ENCODE data around the gene COL20A1. TPM values are rescaled to one million over a fixed set of nuclear protein-coding genes. Genes with fewer than 3 reads are reported as not detected.

COL20A1 gene
- total RNA-seq, 1 experiment from 2014 or later = 0.97 TPM

DNA sequence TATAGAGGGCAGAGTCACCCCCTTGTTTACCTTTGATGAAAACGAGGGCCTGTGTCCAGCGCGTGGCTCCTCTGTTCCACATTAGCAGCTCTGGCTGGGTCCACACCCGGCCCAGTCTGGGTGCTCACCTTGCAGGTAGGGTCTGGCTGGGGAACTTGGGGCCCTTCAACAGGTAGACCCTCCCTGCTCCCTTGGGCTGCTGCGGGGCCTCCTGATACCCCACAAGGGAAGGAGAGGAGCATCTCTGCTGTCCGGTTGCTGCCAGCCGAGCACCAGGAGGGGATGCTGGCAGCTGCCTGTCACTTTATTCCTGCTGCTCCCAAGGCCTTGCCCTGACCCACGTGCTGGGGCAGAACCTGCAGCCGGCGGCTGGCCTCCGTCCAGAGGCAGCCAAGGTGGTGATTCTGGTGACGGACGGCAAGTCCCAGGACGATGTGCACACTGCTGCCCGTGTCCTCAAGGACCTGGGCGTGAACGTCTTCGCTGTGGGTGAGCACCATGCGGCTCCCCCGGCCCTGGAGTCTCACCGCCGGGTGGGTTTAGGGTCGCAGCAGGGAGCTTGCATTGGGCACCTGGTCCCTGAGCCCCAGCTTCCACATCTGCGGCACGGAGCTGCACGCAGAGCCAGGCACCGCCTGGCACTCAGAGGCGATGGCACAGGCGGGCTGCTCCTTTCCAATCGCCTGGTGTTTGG, 15.4 kb downstream of the COL20A1 start:
- no peak for DNase-seq (ENCODE audit: low read depth)

GRCh38 chr20:63309261-63310071, 16.5 kb downstream of the COL20A1 start:
- DNase-seq (ENCODE audit: low read depth) = peak; percentile 62

- DNase-seq (ENCODE audit: low read depth) = no peak
Measured at GRCh38 chr20:63310265-63310991, 17.4 kb downstream of the COL20A1 start.

DNA sequence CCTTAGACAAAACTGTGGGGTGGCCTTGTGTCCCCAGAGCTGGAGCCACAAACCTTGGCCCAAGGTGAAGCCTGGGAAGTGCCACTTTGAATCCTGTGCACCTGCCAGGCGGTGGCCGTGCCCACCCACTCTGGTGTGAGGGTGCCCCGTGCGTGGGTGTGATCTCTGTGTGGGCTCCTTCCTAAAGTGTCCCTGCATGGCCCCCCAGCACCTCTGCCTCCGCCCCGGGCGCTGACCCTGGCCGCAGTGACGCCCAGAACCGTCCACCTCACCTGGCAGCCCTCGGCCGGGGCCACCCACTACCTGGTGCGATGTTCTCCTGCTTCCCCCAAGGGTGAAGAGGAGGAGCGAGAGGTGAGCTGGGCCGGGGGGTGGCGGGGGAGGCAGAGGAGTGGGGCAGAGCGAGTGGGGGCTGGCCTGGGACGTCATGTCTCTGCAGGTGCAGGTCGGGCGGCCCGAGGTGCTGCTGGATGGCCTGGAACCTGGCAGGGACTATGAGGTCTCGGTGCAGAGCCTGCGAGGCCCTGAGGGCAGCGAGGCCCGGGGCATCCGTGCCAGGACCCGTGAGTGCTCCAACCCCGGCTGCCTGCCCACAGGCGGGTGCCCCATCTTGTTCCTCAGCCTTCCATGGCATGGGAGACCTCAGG, 18.3 kb downstream of the COL20A1 start:
- DNase-seq (ENCODE audit: low read depth) = no peak

DNA sequence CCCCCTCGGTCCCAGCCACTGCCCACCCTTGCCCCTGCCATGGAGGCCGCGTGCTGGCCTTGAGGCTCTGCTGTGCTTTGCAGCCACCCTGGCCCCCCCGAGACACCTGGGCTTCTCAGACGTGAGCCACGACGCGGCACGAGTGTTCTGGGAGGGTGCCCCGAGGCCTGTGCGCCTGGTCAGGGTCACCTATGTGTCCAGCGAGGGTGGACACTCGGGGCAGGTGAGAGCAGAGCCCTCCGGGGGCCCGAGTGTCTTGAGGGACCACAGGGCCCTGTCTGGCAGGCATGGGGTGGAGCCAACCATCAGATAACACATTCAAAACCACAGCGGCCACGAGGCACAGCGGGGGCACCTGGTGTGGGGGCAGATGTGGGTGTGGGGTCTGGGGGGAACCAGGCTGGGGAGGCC, 18.9 kb downstream of the COL20A1 start:
- DNase-seq (ENCODE audit: low read depth) = no peak

GRCh38 chr20:63312273-63312672, 19.3 kb downstream of the COL20A1 start:
- no peak for DNase-seq (ENCODE audit: low read depth)

DNA sequence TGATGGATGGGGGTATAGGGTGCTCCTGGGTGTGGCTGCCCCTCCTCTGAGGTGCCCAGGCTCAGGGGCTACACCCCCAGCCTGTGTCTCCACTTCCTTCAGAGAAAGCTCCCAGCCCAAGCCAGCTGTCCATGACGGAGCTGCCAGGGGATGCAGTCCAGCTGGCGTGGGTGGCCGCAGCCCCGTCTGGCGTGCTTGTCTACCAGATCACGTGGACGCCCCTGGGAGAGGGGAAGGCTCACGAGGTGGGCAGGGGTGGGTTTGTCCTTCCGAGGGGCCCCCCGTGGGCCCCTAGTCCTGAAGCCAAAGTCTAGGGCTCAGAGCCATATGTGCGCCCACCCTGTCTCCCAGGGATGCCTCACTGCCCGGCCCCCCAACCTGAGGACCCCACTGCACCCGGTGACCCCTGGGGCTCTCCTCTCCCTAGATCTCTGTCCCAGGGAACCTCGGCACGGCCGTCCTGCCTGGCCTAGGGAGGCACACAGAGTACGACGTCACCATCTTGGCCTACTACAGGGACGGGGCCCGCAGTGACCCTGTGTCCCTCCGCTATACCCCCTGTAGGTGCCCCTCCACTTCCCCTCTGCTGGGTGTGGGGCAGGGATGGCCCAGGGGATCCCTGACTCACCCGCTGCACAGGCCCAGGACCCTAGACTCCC, 19.8 kb downstream of the COL20A1 start:
- DNase-seq (ENCODE audit: low read depth) = no peak

DNA sequence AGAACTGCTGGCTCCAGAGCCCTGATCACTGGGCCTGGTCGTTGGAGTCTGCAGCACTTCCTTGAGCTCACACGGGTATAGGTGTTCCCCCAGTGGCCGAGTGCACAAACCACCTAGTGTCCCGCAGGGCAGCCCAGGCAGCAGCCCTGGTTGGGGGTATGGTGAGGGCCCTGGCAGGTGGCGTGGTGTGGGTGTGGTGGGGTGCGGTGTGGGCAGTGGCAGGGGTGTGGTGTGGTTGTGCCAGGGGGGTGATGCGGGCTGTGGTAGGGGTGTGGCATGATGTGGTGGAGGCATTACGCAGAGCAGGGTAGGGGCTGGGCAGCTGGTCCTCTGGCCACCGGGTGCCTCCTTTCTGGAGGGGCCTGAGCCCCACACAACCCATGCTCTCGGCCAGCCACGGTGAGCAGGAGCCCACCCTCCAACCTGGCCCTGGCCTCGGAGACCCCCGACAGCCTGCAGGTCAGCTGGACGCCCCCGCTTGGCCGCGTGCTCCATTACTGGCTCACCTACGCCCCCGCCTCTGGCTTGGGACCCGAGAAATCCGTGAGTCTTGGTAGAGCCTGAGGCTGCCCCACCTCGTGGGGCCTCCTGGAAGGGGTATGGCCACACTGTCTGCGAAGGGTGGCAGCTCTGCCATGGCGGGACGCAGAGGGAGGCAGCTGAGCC, 20.5 kb downstream of the COL20A1 start:
- DNase-seq (ENCODE audit: low read depth) = no peak

GRCh38 chr20:63314015-63314471, 21.1 kb downstream of the COL20A1 start:
- no peak for DNase-seq (ENCODE audit: low read depth)

GRCh38 chr20:63314566-63315239, 21.7 kb downstream of the COL20A1 start:
- DNase-seq (ENCODE audit: low read depth) = no peak

- DNase-seq (ENCODE audit: low read depth) = no peak
Measured at GRCh38 chr20:63315240-63315689, 22.3 kb downstream of the COL20A1 start.

- DNase-seq (ENCODE audit: low read depth) = no peak
Measured at GRCh38 chr20:63315731-63316491, 22.9 kb downstream of the COL20A1 start.

GRCh38 chr20:63316502-63316921, 23.5 kb downstream of the COL20A1 start:
- no peak for DNase-seq (ENCODE audit: low read depth)

DNA sequence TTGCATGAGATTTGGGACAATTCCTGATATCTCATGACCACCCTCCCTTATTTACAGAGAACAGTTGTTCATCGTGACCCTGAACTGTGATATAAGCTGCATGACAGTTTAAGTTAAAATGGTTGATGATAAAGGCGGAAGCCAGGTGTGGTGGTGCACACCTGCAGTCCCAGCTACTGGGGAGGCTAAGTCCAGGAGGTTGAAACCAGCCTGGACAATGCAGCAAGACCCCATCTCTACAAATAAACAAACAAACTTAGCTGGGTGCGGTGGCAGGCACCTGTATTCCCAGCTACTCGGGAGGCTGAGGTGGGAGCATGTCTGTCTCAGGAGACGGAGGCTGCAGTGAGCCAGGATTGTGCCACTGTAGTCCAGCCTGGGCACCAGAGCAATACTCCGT, 24.1 kb downstream of the COL20A1 start:
- DNase-seq (ENCODE audit: low read depth) = no peak

DNA sequence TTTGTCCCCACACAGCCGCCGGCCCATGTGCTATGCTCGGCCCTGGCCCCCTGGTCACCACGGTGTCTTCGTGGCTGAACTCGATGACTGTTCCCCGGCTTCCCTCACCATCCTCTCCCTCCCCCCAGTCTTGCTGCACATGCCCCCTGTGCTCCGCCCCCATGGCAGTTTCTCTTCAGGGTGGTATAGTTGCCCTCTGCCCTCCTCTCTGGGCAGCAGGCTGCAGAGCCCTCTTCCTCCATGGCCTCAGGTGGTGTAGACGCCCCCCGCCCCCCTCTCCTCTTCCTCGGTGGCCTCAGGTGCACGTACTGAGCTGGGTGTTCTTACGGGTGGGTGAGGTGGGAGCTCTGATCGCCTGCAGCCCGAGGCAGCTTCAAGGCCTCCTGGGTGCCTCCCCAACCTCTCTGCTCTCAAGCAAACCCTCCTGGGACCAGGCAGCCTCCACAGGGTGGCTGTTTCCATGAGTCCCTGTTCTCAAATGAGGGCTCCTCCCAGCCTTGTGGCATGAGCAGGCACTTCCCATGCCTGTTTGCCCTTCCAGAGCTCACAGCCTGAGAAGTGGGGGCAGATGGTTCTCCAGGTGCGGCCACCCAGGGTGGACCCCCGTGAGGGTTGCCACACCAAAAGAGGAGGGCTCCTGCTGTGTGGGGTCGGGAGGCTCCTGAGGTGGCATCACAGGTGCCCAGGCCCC, 24.8 kb downstream of the COL20A1 start:
- DNase-seq (ENCODE audit: low read depth) = no peak

GRCh38 chr20:63318391-63319163, 25.6 kb downstream of the COL20A1 start:
- DNase-seq (ENCODE audit: low read depth) = no peak

DNA sequence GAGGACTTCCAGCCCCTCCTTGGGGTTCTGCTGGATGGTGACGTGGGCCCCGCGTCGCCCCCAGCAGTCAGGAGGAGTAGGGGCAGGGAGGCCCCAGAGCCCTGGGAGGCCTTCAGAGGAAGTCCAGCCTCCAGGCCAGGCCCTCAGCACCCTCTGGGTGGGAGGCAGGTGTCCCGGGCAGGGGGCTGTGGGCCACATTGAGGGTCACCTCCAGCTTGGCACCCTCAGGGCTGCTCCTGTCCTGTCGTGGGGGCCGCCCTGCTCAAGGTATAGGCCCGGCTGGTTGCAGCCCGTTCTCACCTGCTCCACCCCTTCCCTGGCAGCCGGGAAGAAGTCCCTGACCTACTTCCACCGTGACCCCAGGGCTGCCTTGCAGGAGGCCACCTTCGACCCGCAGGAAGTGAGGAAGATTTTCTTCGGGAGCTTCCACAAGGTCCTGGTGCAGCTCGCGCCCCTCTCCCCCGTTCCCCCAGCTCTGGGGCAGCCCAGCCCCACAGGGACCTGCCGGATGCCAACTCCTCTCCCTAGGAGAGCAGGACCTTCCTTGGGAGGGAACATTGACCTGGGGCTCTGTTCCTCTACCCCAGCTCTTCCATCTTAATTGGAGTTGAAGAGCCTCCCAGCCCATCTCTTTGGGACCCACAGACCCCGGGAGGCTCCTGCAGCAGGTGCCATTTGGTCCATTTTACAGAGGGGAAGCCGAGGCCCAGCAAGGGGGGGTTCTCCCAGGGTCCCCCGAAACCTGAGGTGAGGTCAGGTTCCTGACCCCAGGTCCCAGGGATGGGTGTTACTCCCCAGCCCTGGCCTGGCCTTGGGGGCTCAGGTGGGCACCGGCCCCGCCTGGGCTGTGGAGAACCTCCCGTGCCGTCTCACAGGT, 26.4 kb downstream of the COL20A1 start:
- no peak for DNase-seq (ENCODE audit: low read depth)

Measured in Daoy (cell line).